ENCODE results near the gene ZNF217.
"Not testable (repeated sequence)": the region's sequence is repeated elsewhere in the genome, so short reads cannot be mapped to it uniquely, and the experiment has no call there.

The ZNF217 gene

GRCh38 chr20:53559816-53560215, 33.8 kb downstream of the ZNF217 start:
- Histone ChIP-seq H3K27ac (no peak overlapping the region), H3K27me3 (ENCODE audit: control insufficient read depth, insufficient read depth, low read length) (no peaks in the 10 kb centered on the region), H3K4me1 (no peaks in the 10 kb centered on the region), H3K79me2 (no peaks in the 10 kb centered on the region), H3K9me3 (ENCODE audit: control insufficient read depth, low read length) (no peaks in the 10 kb centered on the region), H3K4me3 (ENCODE audit: low read depth, low read length) (no peak overlapping the region), H3K36me3 (ENCODE audit: control insufficient read depth, insufficient read depth, low read length) (no peaks in the 10 kb centered on the region), H3K9ac (no peak overlapping the region), H2AFZ (no peak overlapping the region), H3K4me2 (ENCODE audit: low read length) (no peak overlapping the region)
- TF ChIP-seq CTCF (IDR thresholded peaks at IDR 0.05) = no peak

GRCh38 chr20:53557130-53557529, 36.5 kb downstream of the ZNF217 start:
- no peak overlapping the region for H2AFZ ChIP-seq
- no peaks in the 10 kb centered on the region for H3K4me1 ChIP-seq
- no peak overlapping the region for H3K4me2 ChIP-seq (ENCODE audit: low read length)
- no peaks in the 10 kb centered on the region for H3K79me2 ChIP-seq
- no peaks in the 10 kb centered on the region for H3K9me3 ChIP-seq (ENCODE audit: control insufficient read depth, low read length)
- TF ChIP-seq CTCF (IDR thresholded peaks at IDR 0.05) = no peak
- H3K9ac ChIP-seq = no peak overlapping the region
- H3K27ac ChIP-seq = no peak overlapping the region
- no peaks in the 10 kb centered on the region for H3K27me3 ChIP-seq (ENCODE audit: control insufficient read depth, insufficient read depth, low read length)
- no peak overlapping the region for H3K4me3 ChIP-seq (ENCODE audit: low read depth, low read length)
- H3K36me3 ChIP-seq (ENCODE audit: control insufficient read depth, insufficient read depth, low read length) = no peaks in the 10 kb centered on the region

GRCh38 chr20:53556267-53556897, 37.3 kb downstream of the ZNF217 start:
- H2AFZ ChIP-seq = no peak overlapping the region
- H3K4me1 ChIP-seq = no peaks in the 10 kb centered on the region
- no peak overlapping the region for H3K9ac ChIP-seq
- no peak overlapping the region for H3K4me2 ChIP-seq (ENCODE audit: low read length)
- no peaks in the 10 kb centered on the region for H3K27me3 ChIP-seq (ENCODE audit: control insufficient read depth, insufficient read depth, low read length)
- TF ChIP-seq CTCF (IDR thresholded peaks at IDR 0.05) = no peak
- H3K9me3 ChIP-seq (ENCODE audit: control insufficient read depth, low read length) = no peaks in the 10 kb centered on the region
- H3K79me2 ChIP-seq = no peaks in the 10 kb centered on the region
- no peak overlapping the region for H3K4me3 ChIP-seq (ENCODE audit: low read depth, low read length)
- no peak overlapping the region for H3K27ac ChIP-seq
- H3K36me3 ChIP-seq (ENCODE audit: control insufficient read depth, insufficient read depth, low read length) = no peaks in the 10 kb centered on the region

GRCh38 chr20:53555816-53556215, 37.8 kb downstream of the ZNF217 start:
- no peak overlapping the region for H2AFZ ChIP-seq
- H3K9me3 ChIP-seq (ENCODE audit: control insufficient read depth, low read length) = no peaks in the 10 kb centered on the region
- no peak overlapping the region for H3K9ac ChIP-seq
- no peak overlapping the region for H3K4me3 ChIP-seq (ENCODE audit: low read depth, low read length)
- no peak overlapping the region for H3K27ac ChIP-seq
- H3K79me2 ChIP-seq = no peaks in the 10 kb centered on the region
- no peaks in the 10 kb centered on the region for H3K36me3 ChIP-seq (ENCODE audit: control insufficient read depth, insufficient read depth, low read length)
- no peaks in the 10 kb centered on the region for H3K4me1 ChIP-seq
- TF ChIP-seq CTCF (IDR thresholded peaks at IDR 0.05) = no peak
- H3K27me3 ChIP-seq (ENCODE audit: control insufficient read depth, insufficient read depth, low read length) = no peaks in the 10 kb centered on the region
- H3K4me2 ChIP-seq (ENCODE audit: low read length) = no peak overlapping the region

- H3K9me3 ChIP-seq (ENCODE audit: control insufficient read depth, low read length) = no peaks in the 10 kb centered on the region
- no peak overlapping the region for H3K4me3 ChIP-seq (ENCODE audit: low read depth, low read length)
- no peak overlapping the region for H2AFZ ChIP-seq
- no peak overlapping the region for H3K4me2 ChIP-seq (ENCODE audit: low read length)
- H3K27me3 ChIP-seq (ENCODE audit: control insufficient read depth, insufficient read depth, low read length) = no peaks in the 10 kb centered on the region
- no peaks in the 10 kb centered on the region for H3K4me1 ChIP-seq
- no peak for TF ChIP-seq CTCF (IDR thresholded peaks at IDR 0.05)
- no peaks in the 10 kb centered on the region for H3K36me3 ChIP-seq (ENCODE audit: control insufficient read depth, insufficient read depth, low read length)
- no peak overlapping the region for H3K27ac ChIP-seq
- no peak overlapping the region for H3K9ac ChIP-seq
- H3K79me2 ChIP-seq = no peaks in the 10 kb centered on the region
Observed at GRCh38 chr20:53555081-53555480, 38.6 kb downstream of the ZNF217 start.

- not testable (repeated sequence) for H3K27me3 ChIP-seq (ENCODE audit: control insufficient read depth, insufficient read depth, low read length); H3K79me2 ChIP-seq; H3K4me2 ChIP-seq (ENCODE audit: low read length); H3K4me3 ChIP-seq (ENCODE audit: low read depth, low read length); H3K27ac ChIP-seq; H3K9me3 ChIP-seq (ENCODE audit: control insufficient read depth, low read length); H3K4me1 ChIP-seq; H3K9ac ChIP-seq; H2AFZ ChIP-seq; H3K36me3 ChIP-seq (ENCODE audit: control insufficient read depth, insufficient read depth, low read length)
Observed at GRCh38 chr20:53552572-53552893, 41.1 kb downstream of the ZNF217 start.

- H3K27ac ChIP-seq; H2AFZ ChIP-seq; H3K79me2 ChIP-seq; H3K9ac ChIP-seq; H3K36me3 ChIP-seq (ENCODE audit: control insufficient read depth, insufficient read depth, low read length); H3K27me3 ChIP-seq (ENCODE audit: control insufficient read depth, insufficient read depth, low read length); H3K4me2 ChIP-seq (ENCODE audit: low read length); H3K4me3 ChIP-seq (ENCODE audit: low read depth, low read length); H3K4me1 ChIP-seq; H3K9me3 ChIP-seq (ENCODE audit: control insufficient read depth, low read length): not testable (repeated sequence)
Observed at GRCh38 chr20:53551719-53552571, 41.7 kb downstream of the ZNF217 start.
